ENCODE results near the gene DOCK8. TPM values are rescaled to one million over a fixed set of nuclear protein-coding genes. Genes with fewer than 3 reads are reported as not detected.

DOCK8 gene
- total RNA-seq, 1 donor from 2014 or later = 5.1 TPM

DNA sequence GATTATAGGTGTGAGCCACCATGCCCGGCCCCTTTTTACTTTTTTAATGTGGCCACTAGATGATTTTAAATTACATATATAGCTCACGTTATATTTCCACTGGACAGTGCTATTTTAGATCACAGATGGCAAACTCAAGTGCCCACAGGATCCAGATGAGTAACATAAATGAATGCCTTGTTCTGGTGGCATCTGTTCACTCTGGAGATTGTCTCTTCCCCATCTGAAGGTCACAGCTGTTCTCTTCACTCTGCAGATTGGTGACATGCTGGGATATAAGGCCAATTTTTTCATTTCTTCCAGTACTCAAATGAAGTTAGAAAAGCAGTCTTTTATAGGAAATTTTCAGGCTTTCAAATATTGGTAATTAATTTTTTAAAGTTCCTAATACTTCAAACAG is 160.1 kb downstream of the DOCK8 start:
- no peak for DNase-seq (ENCODE audit: extremely low spot score, unreplicated experiment)
- TF ChIP-seq, protein P1, sequence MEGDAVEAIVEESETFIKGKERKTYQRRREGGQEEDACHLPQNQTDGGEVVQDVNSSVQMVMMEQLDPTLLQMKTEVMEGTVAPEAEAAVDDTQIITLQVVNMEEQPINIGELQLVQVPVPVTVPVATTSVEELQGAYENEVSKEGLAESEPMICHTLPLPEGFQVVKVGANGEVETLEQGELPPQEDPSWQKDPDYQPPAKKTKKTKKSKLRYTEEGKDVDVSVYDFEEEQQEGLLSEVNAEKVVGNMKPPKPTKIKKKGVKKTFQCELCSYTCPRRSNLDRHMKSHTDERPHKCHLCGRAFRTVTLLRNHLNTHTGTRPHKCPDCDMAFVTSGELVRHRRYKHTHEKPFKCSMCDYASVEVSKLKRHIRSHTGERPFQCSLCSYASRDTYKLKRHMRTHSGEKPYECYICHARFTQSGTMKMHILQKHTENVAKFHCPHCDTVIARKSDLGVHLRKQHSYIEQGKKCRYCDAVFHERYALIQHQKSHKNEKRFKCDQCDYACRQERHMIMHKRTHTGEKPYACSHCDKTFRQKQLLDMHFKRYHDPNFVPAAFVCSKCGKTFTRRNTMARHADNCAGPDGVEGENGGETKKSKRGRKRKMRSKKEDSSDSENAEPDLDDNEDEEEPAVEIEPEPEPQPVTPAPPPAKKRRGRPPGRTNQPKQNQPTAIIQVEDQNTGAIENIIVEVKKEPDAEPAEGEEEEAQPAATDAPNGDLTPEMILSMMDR (conservative IDR thresholded peaks at IDR 0.05) = no peak
- Mint-ChIP-seq H3K4me1 (ENCODE audit: unreplicated experiment) (peaks cover 18% of the 10 kb centered on the region), H3K27ac (peak overlapping the region; percentile 43), H3K4me3 (no peak overlapping the region), H3K9me3 (no peaks in the 10 kb centered on the region), H3K36me3 (no peaks in the 10 kb centered on the region), H3K27me3 (no peaks in the 10 kb centered on the region)

- H3K36me3 Mint-ChIP-seq = no peaks in the 10 kb centered on the region
- peaks cover 14% of the 10 kb centered on the region for H3K4me1 Mint-ChIP-seq (ENCODE audit: unreplicated experiment)
- DNase-seq (ENCODE audit: extremely low spot score, unreplicated experiment) = no peak
- no peaks in the 10 kb centered on the region for H3K27me3 Mint-ChIP-seq
- no peak overlapping the region for H3K4me3 Mint-ChIP-seq
- no peaks in the 10 kb centered on the region for H3K9me3 Mint-ChIP-seq
- TF ChIP-seq, protein P1 (conservative IDR thresholded peaks at IDR 0.05) = no peak
- peak overlapping the region; percentile 6 for H3K27ac Mint-ChIP-seq
Measured at GRCh38 chr9:376115-376514, 161.4 kb downstream of the DOCK8 start.

GRCh38 chr9:378263-378662 is 163.6 kb downstream of the DOCK8 start:
- Mint-ChIP-seq H3K36me3 (no peaks in the 10 kb centered on the region), H3K27ac (no peak overlapping the region), H3K4me3 (no peak overlapping the region), H3K4me1 (ENCODE audit: unreplicated experiment) (peaks cover 9% of the 10 kb centered on the region), H3K27me3 (no peaks in the 10 kb centered on the region), H3K9me3 (no peaks in the 10 kb centered on the region)
- no peak for DNase-seq (ENCODE audit: extremely low spot score, unreplicated experiment)
- TF ChIP-seq, protein P1 (conservative IDR thresholded peaks at IDR 0.05) = no peak

GRCh38 chr9:382383-382782 is 167.7 kb downstream of the DOCK8 start:
- no peaks in the 10 kb centered on the region for H3K36me3 Mint-ChIP-seq
- H3K4me3 Mint-ChIP-seq = no peak overlapping the region
- H3K4me1 Mint-ChIP-seq (ENCODE audit: unreplicated experiment) = peaks cover 5% of the 10 kb centered on the region
- H3K27ac Mint-ChIP-seq = no peak overlapping the region
- DNase-seq (ENCODE audit: extremely low spot score, unreplicated experiment) = no peak
- no peaks in the 10 kb centered on the region for H3K9me3 Mint-ChIP-seq
- no peaks in the 10 kb centered on the region for H3K27me3 Mint-ChIP-seq
- TF ChIP-seq, protein P1 (conservative IDR thresholded peaks at IDR 0.05) = no peak

DNA sequence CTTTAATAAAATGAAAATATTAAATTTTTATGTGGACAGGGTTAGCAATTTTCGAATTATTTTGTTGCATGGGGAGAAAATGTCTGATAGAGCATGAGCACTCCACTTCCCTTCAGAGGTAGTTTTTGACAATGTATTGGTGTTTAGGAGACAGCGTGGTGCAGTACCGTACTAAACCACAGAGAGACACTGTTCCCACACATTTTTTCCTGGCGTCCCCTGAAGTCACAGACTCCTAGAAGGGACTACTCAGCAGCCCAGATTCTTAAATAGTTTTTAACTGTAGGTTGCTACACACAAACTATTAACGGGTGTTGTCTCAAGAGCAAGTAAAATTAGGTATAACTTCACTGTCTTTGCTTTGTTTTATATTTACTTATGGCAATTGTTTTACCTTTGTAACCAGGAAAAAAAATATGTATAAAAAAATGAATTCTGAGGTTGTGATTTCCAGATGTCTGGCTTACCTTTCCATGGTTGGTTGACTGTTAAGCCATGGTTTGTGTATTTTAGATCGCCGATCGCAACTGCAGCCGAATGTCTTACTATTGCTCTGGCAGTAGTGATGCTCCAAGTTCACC is 171.2 kb downstream of the DOCK8 start:
- DNase-seq (ENCODE audit: extremely low spot score, unreplicated experiment) = no peak
- Mint-ChIP-seq H3K27me3 (no peaks in the 10 kb centered on the region), H3K4me3 (no peak overlapping the region), H3K27ac (no peak overlapping the region), H3K36me3 (no peaks in the 10 kb centered on the region), H3K9me3 (no peaks in the 10 kb centered on the region), H3K4me1 (ENCODE audit: unreplicated experiment) (peaks cover 5% of the 10 kb centered on the region)
- TF ChIP-seq, protein P1 (conservative IDR thresholded peaks at IDR 0.05) = peak; percentile 96

DNA sequence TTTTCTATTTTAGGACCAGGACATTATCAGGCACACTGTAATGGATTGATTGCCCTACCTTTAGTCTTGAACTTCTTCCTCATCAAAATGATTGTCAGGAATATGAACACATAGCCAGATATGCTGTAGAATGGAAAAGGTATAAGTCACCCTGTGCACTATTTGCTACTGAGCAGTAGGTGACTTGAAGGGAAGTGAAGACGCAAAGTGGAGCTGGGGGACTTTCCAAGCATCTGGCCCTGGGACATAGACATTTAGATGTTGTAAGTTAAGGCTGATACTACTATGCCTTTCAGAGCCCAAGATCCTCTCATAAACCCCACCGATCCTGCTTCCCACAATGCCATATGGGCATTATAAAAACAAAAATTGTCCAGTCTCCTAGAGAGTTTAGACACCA is 174.5 kb downstream of the DOCK8 start:
- H3K36me3 Mint-ChIP-seq = no peaks in the 10 kb centered on the region
- H3K27me3 Mint-ChIP-seq = no peaks in the 10 kb centered on the region
- H3K4me1 Mint-ChIP-seq (ENCODE audit: unreplicated experiment) = peaks cover 9% of the 10 kb centered on the region
- DNase-seq (ENCODE audit: extremely low spot score, unreplicated experiment) = no peak
- no peak overlapping the region for H3K27ac Mint-ChIP-seq
- no peak overlapping the region for H3K4me3 Mint-ChIP-seq
- TF ChIP-seq, protein P1 (conservative IDR thresholded peaks at IDR 0.05) = no peak
- H3K9me3 Mint-ChIP-seq = no peaks in the 10 kb centered on the region

All from type B pancreatic cell (in vitro differentiated cells).